H1 (cell line): Measurements from ENCODE around the gene COQ8B. TPM values are rescaled to one million over a fixed set of nuclear protein-coding genes. Genes with fewer than 3 reads are reported as not detected.

Experiments used
- CTCF ChIA-PET: fragments of 300-600 bp; sonication (Branson Sonifier 250); formaldehyde crosslinking; loops from one replicate; lab custom pipeline; 2021; ENCODE audit not compliant: partially characterized antibody; lab: Charles Lee
- POLR2A ChIA-PET: fragments of 300-600 bp; sonication (Branson Sonifier 250); formaldehyde crosslinking; loops from one replicate; lab custom pipeline; 2021; ENCODE audit warnings: inconsistent platforms; ENCODE audit not compliant: partially characterized antibody; lab: Charles Lee
- DNase-seq, 2 experiments: peaks; one replicate each; pipeline versions ENCODE4 v3.0.0 to v3.0.0-alpha.2; 2010 to 2022; ENCODE audit warnings: low spot score in 2 of 2, low read depth in 1 of 2, mixed read lengths in 1 of 2
- FAIRE-seq: peaks from 2 replicates; lab custom pipeline; 2011; peaks lifted over from hg19 to GRCh38; lab: Jason Lieb, UNC
- H2AFZ ChIP-seq: 2 replicates; pipeline ENCODE4 v1.8.1; 2012; ENCODE audit warnings: low read length, inconsistent platforms
- H2AK5ac ChIP-seq: 2 replicates; pipeline ENCODE4 v1.6.1; 2013; ENCODE audit warnings: low read depth, low read length
- H2BK120ac ChIP-seq: replicated peaks from 2 replicates; pipeline ENCODE3; 2013; ENCODE audit warnings: low read depth, low read length, inconsistent platforms
- H2BK12ac ChIP-seq: 2 replicates; pipeline ENCODE4 v1.6.1; 2013; ENCODE audit warnings: low read depth, low read length
- H2BK15ac ChIP-seq: 2 replicates; pipeline ENCODE4 v1.6.1; 2013; ENCODE audit warnings: low read length
- H2BK20ac ChIP-seq: 2 replicates; pipeline ENCODE4 v1.6.1; 2013; ENCODE audit warnings: low read length
- H2BK5ac ChIP-seq: 2 replicates; pipeline ENCODE4 v1.6.1; 2013; ENCODE audit warnings: low read depth, low read length
- H3K14ac ChIP-seq: 2 replicates; pipeline ENCODE4 v1.6.1; 2013; ENCODE audit warnings: inconsistent platforms; ENCODE audit not compliant: insufficient read length
- H3K18ac ChIP-seq: 2 replicates; pipeline ENCODE4 v1.6.1; 2013; ENCODE audit warnings: low read length; ENCODE audit errors: extremely low read depth
- H3K23ac ChIP-seq: 2 replicates; pipeline ENCODE4 v1.6.1; 2013; ENCODE audit warnings: inconsistent platforms; ENCODE audit not compliant: insufficient read length
- H3K23me2 ChIP-seq: 2 replicates; pipeline ENCODE4 v1.6.1; 2013; ENCODE audit warnings: low read depth, low read length
- H3K27ac ChIP-seq: 2 replicates; pipeline ENCODE4 v1.6.1; 2011; ENCODE audit warnings: low read depth, low read length, inconsistent platforms
- H3K27me3 ChIP-seq, 4 experiments: replicated peaks in 1 of 4; 1 replicate in 1 of 4; 2 replicates in 3 of 4; pipeline versions ENCODE4 v1.6.1 to v1.8.1; 2011 to 2013; ENCODE audit warnings: low read length in 3 of 4, mild to moderate bottlenecking in 3 of 4, inconsistent platforms in 2 of 4, mixed read lengths in 2 of 4, moderate library complexity in 1 of 4; ENCODE audit not compliant: control insufficient read depth in 3 of 4, insufficient read depth in 3 of 4; ENCODE audit errors: extremely low read depth in 1 of 4
- H3K36me3 ChIP-seq, 4 experiments: 2 replicates each; pipeline versions ENCODE4 v1.6.1 to v1.8.1; 2011 to 2013; ENCODE audit warnings: mild to moderate bottlenecking in 4 of 4, low read length in 3 of 4, moderate library complexity in 2 of 4, control low read depth in 1 of 4, inconsistent platforms in 1 of 4; ENCODE audit not compliant: insufficient read depth in 4 of 4, control insufficient read depth in 2 of 4
- H3K4ac ChIP-seq: replicated peaks from 2 replicates; pipeline ENCODE3; 2013; ENCODE audit warnings: low read length, low read depth, mixed read lengths, inconsistent platforms; ENCODE audit not compliant: insufficient read length
- H3K4me1 ChIP-seq, 4 experiments: replicated peaks in 1 of 4; 1 replicate in 1 of 4; 2 replicates in 3 of 4; pipeline versions ENCODE4 v1.6.1 to v1.8.1; 2011 to 2013; ENCODE audit warnings: low read length in 3 of 4, inconsistent platforms in 2 of 4, mixed read lengths in 1 of 4; ENCODE audit not compliant: insufficient read depth in 4 of 4, control insufficient read depth in 3 of 4
- H3K4me2 ChIP-seq, 2 experiments: 2 replicates each; pipeline versions ENCODE4 v1.6.1 to v1.8.1; 2011 to 2013; ENCODE audit warnings: low read depth in 2 of 2, low read length in 2 of 2, control low read depth in 1 of 2, inconsistent platforms in 1 of 2, mild to moderate bottlenecking in 1 of 2; ENCODE audit not compliant: insufficient read depth in 1 of 2
- H3K4me3 ChIP-seq, 4 experiments: fragments of 200-600, 300-600 bp in 1 of 4; sonication (generic), shearing (Covaris generic), sonication (Bioruptor Twin) in 1 of 4; 2 replicates each; pipeline versions ENCODE4 v1.5.1 to v1.8.1; 2011 to 2016; ENCODE audit warnings: low read length in 4 of 4, low read depth in 3 of 4, control low read depth in 2 of 4, inconsistent platforms in 2 of 4, mild to moderate bottlenecking in 2 of 4, mixed read lengths in 1 of 4, moderate library complexity in 1 of 4; ENCODE audit not compliant: insufficient read depth in 2 of 4; ENCODE audit errors: extremely low read depth in 1 of 4
- H3K56ac ChIP-seq: replicated peaks from 2 replicates; pipeline ENCODE3; 2013; ENCODE audit warnings: low read depth, mild to moderate bottlenecking, mixed read lengths, low read length, inconsistent platforms; ENCODE audit not compliant: insufficient read length
- H3K79me1 ChIP-seq: 2 replicates; pipeline ENCODE4 v1.6.1; 2013; ENCODE audit warnings: low read depth, low read length, control low read depth
- H3K79me2 ChIP-seq, 2 experiments: 2 replicates each; pipeline versions ENCODE4 v1.6.1 to v1.8.1; 2012 to 2013; ENCODE audit warnings: low read length in 2 of 2, mild to moderate bottlenecking in 2 of 2, inconsistent platforms in 1 of 2; ENCODE audit not compliant: insufficient read depth in 2 of 2, control insufficient read depth in 1 of 2
- H3K9ac ChIP-seq, 4 experiments: replicated peaks in 1 of 4; 1 replicate in 1 of 4; 2 replicates in 3 of 4; pipeline versions ENCODE4 v1.6.1 to v1.8.1; 2011 to 2013; ENCODE audit warnings: low read depth in 3 of 4, low read length in 3 of 4, control low read depth in 2 of 4, mild to moderate bottlenecking in 2 of 4, moderate library complexity in 2 of 4, inconsistent platforms in 1 of 4; ENCODE audit errors: extremely low read depth in 1 of 4
- H3K9me3 ChIP-seq, 2 experiments: 2 replicates each; pipeline versions ENCODE4 v1.6.1 to v1.8.1; 2012 to 2013; ENCODE audit warnings: mild to moderate bottlenecking in 2 of 2, moderate library complexity in 2 of 2, control low read depth in 1 of 2, inconsistent platforms in 1 of 2, low read depth in 1 of 2, low read length in 1 of 2, mixed read lengths in 1 of 2; ENCODE audit not compliant: insufficient read depth in 2 of 2
- H4K20me1 ChIP-seq, 2 experiments: replicated peaks in 1 of 2; 2 replicates each; pipeline versions ENCODE3 to v1.8.1; 2011 to 2013; ENCODE audit warnings: inconsistent platforms in 2 of 2, low read length in 2 of 2, mild to moderate bottlenecking in 1 of 2; ENCODE audit not compliant: insufficient read depth in 2 of 2, control insufficient read depth in 1 of 2
- H4K5ac ChIP-seq: 2 replicates; pipeline ENCODE4 v1.6.1; 2013; ENCODE audit warnings: low read length, low read depth, mixed read lengths, inconsistent platforms; ENCODE audit not compliant: insufficient read length
- H4K8ac ChIP-seq: 2 replicates; pipeline ENCODE4 v1.8.0; 2013; ENCODE audit warnings: mild to moderate bottlenecking, moderate library complexity, low read length, inconsistent platforms; ENCODE audit not compliant: insufficient read depth; ENCODE audit errors: extremely low read depth
- H4K91ac ChIP-seq: replicated peaks from 2 replicates; pipeline ENCODE3; 2013; ENCODE audit warnings: low read length, mixed read lengths, inconsistent platforms; ENCODE audit not compliant: insufficient read length
- CHD2 ChIP-seq: IDR thresholded peaks from 2 replicates; pipeline ENCODE4 v1.6.1; 2012; ENCODE audit warnings: low read length, improper control_type of control experiment
- GABPA ChIP-seq: IDR thresholded peaks from 2 replicates; pipeline ENCODE4 v1.6.1; 2011; ENCODE audit warnings: mild to moderate bottlenecking, low read length, moderate library complexity, borderline replicate concordance; ENCODE audit not compliant: insufficient read depth
- HDAC6 ChIP-seq: IDR thresholded peaks from one replicate; pipeline ENCODE4 v1.7.1; 2012; ENCODE audit warnings: low read depth, mild to moderate bottlenecking, inconsistent platforms, low read length, moderate library complexity
- POLR2AphosphoS5 ChIP-seq: IDR thresholded peaks from 2 replicates; pipeline ENCODE4 v1.6.1; 2011; ENCODE audit warnings: low read depth, low read length
- TEAD4 ChIP-seq: IDR thresholded peaks from 2 replicates; pipeline ENCODE4 v1.6.1; 2012; ENCODE audit warnings: low read depth, low read length, inconsistent platforms, mixed read lengths
- WGBS, 2 experiments: shearing (Covaris generic) in 1 of 2; methylation state at CpG; one replicate each; pipeline versions ENCODE4 v1.1.6 to v1.1.7; 2013 to 2015; ENCODE audit warnings: low lambda C conversion rate in 2 of 2, mixed read lengths in 2 of 2, inconsistent platforms in 1 of 2, low coverage in 1 of 2, missing lambda C conversion rate in 1 of 2; ENCODE audit not compliant: insufficient replicate concordance in 2 of 2, insufficient coverage in 1 of 2, insufficient read length in 1 of 2; ENCODE audit errors: extremely low coverage in 1 of 2, missing lambda C conversion rate in 1 of 2; 5-methylcytosine and 5-hydroxymethylcytosine counted together
- polyA plus RNA-seq, 7 experiments: library from polyadenylated mRNA; depleted of rRNA in 3 of 7; stranded (reverse) in 5 of 7; unstranded in 2 of 7; fragments of >200 nt in 5 of 7; fragments of 200-250 nt in 2 of 7; gene quantifications; 1 replicate in 5 of 7; 2 replicates in 1 of 7; 4 replicates in 1 of 7; pipeline versions ENCODE4 v1.2.1 to v1.2.3, GENCODE V29; 2011 to 2013; ENCODE audit warnings: missing spikeins in 2 of 7, mixed read lengths in 2 of 7
- total RNA-seq: library from RNA; stranded (reverse); fragmentation: NEBNext Ultra II Directional; extraction: Animal tissue kit (Norgen Biotek cat#: 25700); gene quantifications from 2 replicates; pipeline ENCODE4 v1.2.1, GENCODE V29; 2021

Gene COQ8B
- total and polyA plus RNA-seq, 2 of the 8 experiments (the other 6 are each of a cell fraction or from before 2014, with no cell fraction given) = 41.7 to 46.1 TPM

GRCh38 chr19:40685016-40685526 lies 31.6 kb downstream of the COQ8B start:
- H2BK120ac ChIP-seq = no peak overlapping the region
- H3K36me3 ChIP-seq = peaks cover 4 to 33% (median 14%) of the 10 kb centered on the region in 4 experiments; a peak in 6 of 8 replicates
- H3K9ac ChIP-seq = no peak overlapping the region
- peaks cover 12% of the 10 kb centered on the region for H3K23me2 ChIP-seq
- no peak overlapping the region for H3K18ac ChIP-seq
- no peak overlapping the region for H4K91ac ChIP-seq
- H3K4me3 ChIP-seq = no peak overlapping the region
- H3K56ac ChIP-seq = no peak overlapping the region
- peaks cover 6 to 24% of the 10 kb centered on the region in 2 experiments for H4K20me1 ChIP-seq
- H2BK5ac ChIP-seq = no peak overlapping the region
- H3K4me2 ChIP-seq = no peak overlapping the region
- H3K79me1 ChIP-seq = peaks cover 12% of the 10 kb centered on the region
- no peak overlapping the region for H3K23ac ChIP-seq
- no peak overlapping the region for H3K4ac ChIP-seq
- ChIA-PET POLR2A (no interaction called here), CTCF (no interaction called here)
- no peak for FAIRE-seq
- H2BK20ac ChIP-seq = no peak overlapping the region
- no peak overlapping the region for H4K8ac ChIP-seq
- no peak overlapping the region for H2AFZ ChIP-seq
- peaks cover 0 to 21% of the 10 kb centered on the region in 2 experiments; a peak in 3 of 4 replicates for H3K79me2 ChIP-seq
- H4K5ac ChIP-seq = no peak overlapping the region
- WGBS, 2 experiments = 84% methylated on average over 3 of the region's 3 CpGs; no CpG with 5 or more reads in 1 of the 2 experiments
- no peak overlapping the region for H2AK5ac ChIP-seq
- peaks cover 0 to 12% (median 6%) of the 10 kb centered on the region in 4 experiments; a peak in 5 of 7 replicates for H3K4me1 ChIP-seq
- no peaks in the 10 kb centered on the region for H3K27me3 ChIP-seq
- no peak for DNase-seq
- no peak for TF ChIP-seq TEAD4
- no peak for TF ChIP-seq CHD2
- no peak for TF ChIP-seq GABPA
- no peak for TF ChIP-seq HDAC6
- TF ChIP-seq POLR2AphosphoS5 = no peak
- H3K27ac ChIP-seq = no peak overlapping the region
- no peak overlapping the region for H3K14ac ChIP-seq
- H3K9me3 ChIP-seq = no peaks in the 10 kb centered on the region
- H2BK15ac ChIP-seq = no peak overlapping the region
- no peak overlapping the region for H2BK12ac ChIP-seq
